Erythroblast (primary cell): ENCODE data around the gene NOTUM.
A peak's percentile ranks its signal among the peaks of the same experiment; 100 is the strongest.

Experiments used
- GATA1 ChIP-seq: IDR thresholded peaks from 2 replicates; pipeline ENCODE4 v1.6.1; 2011; ENCODE audit warnings: low read depth, mild to moderate bottlenecking, control low read depth, low read length, moderate library complexity
- POLR2A ChIP-seq: IDR thresholded peaks from 2 replicates; pipeline ENCODE4 v1.6.1; 2011; ENCODE audit warnings: mild to moderate bottlenecking, low read length

- TF ChIP-seq POLR2A (peak; percentile 50), GATA1 (no peak)
Observed at GRCh38 chr17:81917565-81918332, 43.2 kb downstream of the NOTUM start, which contains the start of gene SIRT7.
